ENCODE measurements around the gene PSMB7. TPM values are rescaled to one million over a fixed set of nuclear protein-coding genes. Genes with fewer than 3 reads are reported as not detected.

The PSMB7 gene
- polyA plus RNA-seq, 1 of the 3 experiments (the other 2 are of a cell fraction), result 357 TPM

- TF ChIP-seq RCOR1 (IDR thresholded peaks at IDR 0.05; ENCODE audit: low read length), result no peak
- TF ChIP-seq FOSL2 (IDR thresholded peaks at IDR 0.05; ENCODE audit: borderline replicate concordance, low read depth), result no peak
- TF ChIP-seq EZH2phosphoT487 (IDR thresholded peaks at IDR 0.05; ENCODE audit: borderline replicate concordance, low read depth), result no peak
- no peak for TF ChIP-seq SIN3A (IDR thresholded peaks at IDR 0.05; ENCODE audit: borderline replicate concordance, low read depth, low read length)
These were observed 41.9 kb downstream of the PSMB7 start (continued) for GRCh38 chr9:124373386-124373785.

GRCh38 chr9:124372038-124372437 is 43.2 kb downstream of the PSMB7 start:
- Histone ChIP-seq H3K4me2 (no peak overlapping the region), H4K20me1 (ENCODE audit: insufficient read depth) (peaks cover 73% of the 10 kb centered on the region), H3K4me3 (ENCODE audit: low read depth in 2 of 2, low read length in 1 of 2) (no peak overlapping the region), H3K9ac (no peak overlapping the region), H3K79me2 (ENCODE audit: insufficient read depth) (peaks cover 100% of the 10 kb centered on the region), H3K9me2 (no peaks in the 10 kb centered on the region), H2AFZ (ENCODE audit: low read depth) (no peak overlapping the region), H3K27ac (ENCODE audit: low read depth in 2 of 2, low read length in 1 of 2) (no peak overlapping the region), H3F3A (replicated peaks; ENCODE audit: insufficient read depth) (no peaks in the 10 kb centered on the region), H3K36me3 (replicated peaks in 1 of 2; ENCODE audit: control insufficient read depth in 1 of 2, insufficient read depth in 2 of 2, low read length in 1 of 2) (peaks cover 14 to 34% of the 10 kb centered on the region in 2 experiments), H3K27me3 (ENCODE audit: insufficient read depth) (no peaks in the 10 kb centered on the region), H3K4me1 (ENCODE audit: control insufficient read depth in 1 of 2, insufficient read depth in 2 of 2, low read depth in 1 of 2, low read length in 1 of 2) (peaks cover 6 to 12% of the 10 kb centered on the region in 2 experiments; a peak in 2 of 4 replicates), H3K9me3 (no peaks in the 10 kb centered on the region)
- TF ChIP-seq TCF12 (IDR thresholded peaks at IDR 0.05) (no peak), YY1 (IDR thresholded peaks at IDR 0.05; ENCODE audit: low read depth) (no peak), FOXJ3 (CRISPR knock-in tag; IDR thresholded peaks at IDR 0.05) (no peak), CTCF (IDR thresholded peaks at IDR 0.05) (no peak), FOXM1 (IDR thresholded peaks at IDR 0.05; ENCODE audit: low read depth) (no peak), NFIC (IDR thresholded peaks at IDR 0.05; ENCODE audit: borderline replicate concordance) (no peak), RXRA (IDR thresholded peaks at IDR 0.05; ENCODE audit: borderline replicate concordance, low read depth) (no peak), RCOR1 (IDR thresholded peaks at IDR 0.05; ENCODE audit: low read length) (no peak), GABPA (IDR thresholded peaks at IDR 0.05; ENCODE audit: low read depth) (no peak), RFX5 (IDR thresholded peaks at IDR 0.05; ENCODE audit: low read length) (no peak), PBX3 (IDR thresholded peaks at IDR 0.05) (no peak), SMC3 (IDR thresholded peaks at IDR 0.05; ENCODE audit: low read depth, low read length) (no peak), JUND (IDR thresholded peaks at IDR 0.05) (no peak), MAX (IDR thresholded peaks at IDR 0.05; ENCODE audit: low read depth) (no peak), NRF1 (IDR thresholded peaks at IDR 0.05; ENCODE audit: low read depth, low read length) (no peak), CHD2 (IDR thresholded peaks at IDR 0.05; ENCODE audit: low read length, partially characterized antibody) (no peak), TAF1 (IDR thresholded peaks at IDR 0.05; ENCODE audit: borderline replicate concordance, low read depth, low read length) (no peak), EP300 (IDR thresholded peaks at IDR 0.05; ENCODE audit: borderline replicate concordance in 1 of 2, low read depth in 1 of 2, low read length in 1 of 2) (no peak)
- ChIA-PET POLR2A (no interaction called here), CTCF (interaction anchor here (2.8 kb wide), 1 partner anchor 21 kb away, joined by 9 read pairs; no protein-coding TSS in a partner anchor)
- no peak for DNase-seq
